Measurements from ENCODE around the gene GNAS-AS1. TPM values are rescaled to one million over a fixed set of nuclear protein-coding genes. Genes with fewer than 3 reads are reported as not detected.

GNAS-AS1 gene
- total and polyA plus RNA-seq, 2 donors (not counting 1 experiment from before 2014, with no cell fraction given): 1.5 TPM; not detected in 1

DNA sequence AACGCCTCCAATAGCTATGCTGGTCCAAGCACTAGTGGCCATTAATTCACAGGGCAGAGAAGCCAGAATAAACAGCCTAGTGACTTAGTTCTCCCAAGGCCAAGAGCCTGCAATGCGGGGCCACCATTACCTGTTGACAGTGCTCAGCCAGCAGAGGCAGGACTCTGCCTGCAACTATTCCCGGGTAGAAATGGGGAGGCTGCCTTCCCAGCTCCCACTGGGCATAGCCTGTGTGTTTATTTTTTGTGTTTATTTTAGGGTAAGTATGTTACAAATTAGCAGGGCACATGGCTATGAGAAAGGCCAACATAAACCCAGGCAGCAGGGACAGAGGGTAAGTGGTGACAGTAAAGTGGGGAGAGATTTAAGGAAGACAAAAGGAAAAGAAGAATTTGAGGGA, 5.0 kb downstream of the GNAS-AS1 start:
- ATAC-seq (ENCODE audit: low read depth) (no peak), DNase-seq (no peak)
- CTCF ChIA-PET: interaction anchor here (0.7 to 1.0 kb wide), 2 partner anchors 18 to 27 kb away, joined by 3 to 4 read pairs; no protein-coding TSS in a partner anchor
- no peak overlapping the region for H3K27ac ChIP-seq (ENCODE audit: low read length in 2 of 2)
- H3K4me2 ChIP-seq (replicated peaks; ENCODE audit: low read depth, low read length, poor library complexity, severe bottlenecking): no peak overlapping the region
- H3K79me2 ChIP-seq (ENCODE audit: control insufficient read depth, insufficient read depth, low read length): no peaks in the 10 kb centered on the region
- WGBS (ENCODE audit: insufficient coverage): 94% methylated on average over 3 of the region's 3 CpGs
- no peak overlapping the region for H3K4me3 ChIP-seq (ENCODE audit: control extremely low read depth in 1 of 5, extremely low read depth in 1 of 5, insufficient read depth in 1 of 5, low read depth in 2 of 5, low read length in 4 of 5)
- H3K9ac ChIP-seq (ENCODE audit: low read length): no peak overlapping the region
- no peaks in the 10 kb centered on the region for H3K9me3 Mint-ChIP-seq (ENCODE audit: insufficient read depth)
- no peaks in the 10 kb centered on the region for H4K20me1 ChIP-seq (ENCODE audit: control insufficient read depth, insufficient read depth, low read length, poor library complexity, severe bottlenecking)
- peaks cover 0 to 11% (median 0%) of the 10 kb centered on the region in 3 donors for H3K9me3 ChIP-seq (ENCODE audit: control extremely low read depth in 1 of 3, control insufficient read depth in 2 of 3, insufficient read depth in 1 of 3, low read length in 2 of 3)
- POLR2A ChIA-PET: no interaction called here
- intact Hi-C loops (cut with micrococcal nuclease): no loop called here
- peaks cover 10% of the 10 kb centered on the region for H3K4me1 Mint-ChIP-seq
- peaks cover 3 to 6% of the 10 kb centered on the region in 2 donors for H3K4me1 ChIP-seq (ENCODE audit: control insufficient read depth in 2 of 2, insufficient read depth in 2 of 2, low read length in 2 of 2)
- H3K27ac Mint-ChIP-seq: no peak overlapping the region
- H3K27me3 Mint-ChIP-seq: peaks cover 37% of the 10 kb centered on the region
- H3K27me3 ChIP-seq (replicated peaks in 1 of 4; ENCODE audit: control extremely low read depth in 1 of 4, control insufficient read depth in 3 of 4, insufficient read depth in 4 of 4, low read length in 3 of 4): peaks cover 0 to 36% (median 4%) of the 10 kb centered on the region in 4 experiments
- no peak overlapping the region for H2AFZ ChIP-seq (ENCODE audit: insufficient read depth, low read depth, low read length, poor library complexity, severe bottlenecking)
- no peak for TF ChIP-seq CTCF (IDR thresholded peaks at IDR 0.05)
- no peak overlapping the region for H3K4me3 Mint-ChIP-seq
- H3K36me3 ChIP-seq (replicated peaks in 1 of 2; ENCODE audit: control extremely low read depth in 1 of 2, control insufficient read depth in 1 of 2, extremely low read depth in 1 of 2, insufficient read depth in 2 of 2, low read length in 1 of 2): no peaks in the 10 kb centered on the region

DNA sequence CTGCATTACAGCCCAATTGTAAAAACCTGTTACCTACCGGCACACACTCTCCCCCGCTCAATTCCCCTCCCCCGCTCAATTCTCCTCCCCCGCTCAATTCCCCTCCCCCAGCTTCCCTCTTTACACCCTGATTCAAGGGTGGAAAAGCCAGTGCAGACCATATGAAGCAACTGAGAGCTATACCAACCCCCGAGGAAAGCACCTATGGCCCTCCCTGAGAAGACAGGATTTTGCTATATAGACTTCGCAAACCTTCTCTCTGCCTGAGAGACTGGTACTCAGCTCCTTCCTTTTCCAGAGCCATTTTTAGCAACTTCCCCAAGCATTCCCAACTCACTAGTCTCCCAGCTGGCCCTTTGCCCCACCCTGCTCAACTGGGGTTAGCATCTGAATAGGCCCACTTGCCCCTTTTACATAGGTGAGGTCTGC, 7.6 kb downstream of the GNAS-AS1 start:
- Mint-ChIP-seq H3K4me3 (no peak overlapping the region), H3K27me3 (peaks cover 31% of the 10 kb centered on the region), H3K9me3 (ENCODE audit: insufficient read depth) (no peaks in the 10 kb centered on the region), H3K4me1 (peaks cover 14% of the 10 kb centered on the region), H3K27ac (no peak overlapping the region)
- intact Hi-C loops (cut with micrococcal nuclease): no loop called here
- Histone ChIP-seq H3K4me3 (ENCODE audit: control extremely low read depth in 1 of 5, extremely low read depth in 1 of 5, insufficient read depth in 1 of 5, low read depth in 2 of 5, low read length in 4 of 5) (no peak overlapping the region), H3K79me2 (ENCODE audit: control insufficient read depth, insufficient read depth, low read length) (no peaks in the 10 kb centered on the region), H2AFZ (ENCODE audit: insufficient read depth, low read depth, low read length, poor library complexity, severe bottlenecking) (no peak overlapping the region), H3K9ac (ENCODE audit: low read length) (no peak overlapping the region), H3K4me1 (ENCODE audit: control insufficient read depth in 2 of 2, insufficient read depth in 2 of 2, low read length in 2 of 2) (peaks cover 0 to 11% of the 10 kb centered on the region in 2 donors), H3K27me3 (replicated peaks in 1 of 4; ENCODE audit: control extremely low read depth in 1 of 4, control insufficient read depth in 3 of 4, insufficient read depth in 4 of 4, low read length in 3 of 4) (peaks cover 0 to 32% (median 4%) of the 10 kb centered on the region in 4 experiments), H4K20me1 (ENCODE audit: control insufficient read depth, insufficient read depth, low read length, poor library complexity, severe bottlenecking) (no peaks in the 10 kb centered on the region), H3K4me2 (replicated peaks; ENCODE audit: low read depth, low read length, poor library complexity, severe bottlenecking) (no peak overlapping the region), H3K36me3 (replicated peaks in 1 of 2; ENCODE audit: control extremely low read depth in 1 of 2, control insufficient read depth in 1 of 2, extremely low read depth in 1 of 2, insufficient read depth in 2 of 2, low read length in 1 of 2) (no peaks in the 10 kb centered on the region), H3K27ac (ENCODE audit: low read length in 2 of 2) (no peak overlapping the region), H3K9me3 (ENCODE audit: control extremely low read depth in 1 of 3, control insufficient read depth in 2 of 3, insufficient read depth in 1 of 3, low read length in 2 of 3) (peaks cover 0 to 14% (median 0%) of the 10 kb centered on the region in 3 donors)
- ChIA-PET POLR2A (no interaction called here), CTCF (no interaction called here)
- TF ChIP-seq CTCF (IDR thresholded peaks at IDR 0.05): no peak
- no peak for TF ChIP-seq EZH2 (IDR thresholded peaks at IDR 0.05; ENCODE audit: borderline replicate concordance, insufficient read depth, low read depth, low read length, poor library complexity, severe bottlenecking)
- WGBS (ENCODE audit: insufficient coverage): 43% methylated on average over 4 of the region's 6 CpGs
- no peak for DNase-seq
- no peak for ATAC-seq (ENCODE audit: low read depth)

Measured in B cell (primary cell).